OCI-LY7 (cell line): ENCODE results near the gene USP32. TPM values are rescaled to one million over a fixed set of nuclear protein-coding genes. Genes with fewer than 3 reads are reported as not detected.

Experiments used
- BruUV-seq: library from RNA; stranded (reverse); fragments of 400-500 nt; replicated peaks from 2 replicates; lab custom pipeline; 2021; lab: Mats Ljungman, UMichigan
- CTCF ChIA-PET: fragments of 300-600 bp; sonication (Branson Sonifier 250); formaldehyde crosslinking; loops from one replicate; lab custom pipeline; 2022; ENCODE audit warnings: antibody characterized with exemption; ENCODE audit not compliant: unreplicated experiment; lab: Charles Lee
- POLR2A ChIA-PET: fragments of 300-600 bp; sonication (Branson Sonifier 250); formaldehyde crosslinking; loops from one replicate; lab custom pipeline; 2022; ENCODE audit warnings: antibody characterized with exemption; lab: Charles Lee
- DNase-seq: peaks from one replicate; pipeline ENCODE4 v3.0.0-alpha.2; 2015; ENCODE audit warnings: low spot score
- H2AFZ ChIP-seq: fragments of 200-600 bp; sonication (generic), shearing (Covaris generic); 2 replicates; pipeline ENCODE4 v1.6.1; 2014; ENCODE audit warnings: mild to moderate bottlenecking, antibody characterized with exemption, low read length, moderate library complexity
- H3K27ac ChIP-seq: fragments of 200-600 bp; sonication (generic); 2 replicates; pipeline ENCODE4 v1.5.1; 2014; ENCODE audit warnings: mixed run types, low read depth, mild to moderate bottlenecking, moderate library complexity, low read length, inconsistent platforms; ENCODE audit not compliant: poor library complexity, severe bottlenecking
- H3K36me3 ChIP-seq: fragments of 200-600 bp; sonication (generic); 2 replicates; pipeline ENCODE4 v1.6.1; 2014; ENCODE audit warnings: mild to moderate bottlenecking, antibody characterized with exemption, low read length, moderate library complexity, mixed read lengths; ENCODE audit not compliant: insufficient read depth
- H3K4me1 ChIP-seq: fragments of 200-600 bp; sonication (generic); 2 replicates; pipeline ENCODE4 v1.5.1; 2014; ENCODE audit warnings: mild to moderate bottlenecking, low read length; ENCODE audit not compliant: insufficient read depth, poor library complexity, severe bottlenecking
- H3K4me2 ChIP-seq: fragments of 200-600 bp; sonication (generic); 2 replicates; pipeline ENCODE4 v1.6.1; 2014; ENCODE audit warnings: mild to moderate bottlenecking, low read length
- H3K4me3 ChIP-seq: fragments of 200-600 bp; sonication (generic); 2 replicates; pipeline ENCODE4 v1.5.1; 2014; ENCODE audit warnings: mild to moderate bottlenecking, low read depth, low read length; ENCODE audit not compliant: poor library complexity, severe bottlenecking
- H3K79me2 ChIP-seq: fragments of 200-600 bp; sonication (generic); 2 replicates; pipeline ENCODE4 v1.6.1; 2016; ENCODE audit warnings: low read depth, mild to moderate bottlenecking, low read length, moderate library complexity, mixed read lengths; ENCODE audit not compliant: insufficient read depth
- H3K9me2 ChIP-seq: fragments of 200-600 bp; sonication (generic); 2 replicates; pipeline ENCODE4 v1.6.1; 2016; ENCODE audit warnings: mild to moderate bottlenecking, low read length, mixed read lengths; ENCODE audit not compliant: insufficient read depth
- H3K9me3 ChIP-seq: fragments of 200-600 bp; sonication (generic); 2 replicates; pipeline ENCODE4 v1.6.1; 2014; ENCODE audit warnings: mild to moderate bottlenecking, mixed run types, low read length, mixed read lengths
- H4K20me1 ChIP-seq: fragments of 200-600 bp; sonication (generic); 2 replicates; pipeline ENCODE4 v1.6.1; 2014; ENCODE audit warnings: mild to moderate bottlenecking, antibody characterized with exemption, low read length, moderate library complexity, mixed read lengths; ENCODE audit not compliant: insufficient read depth
- CTCF ChIP-seq: fragments of 200-600 bp; sonication (generic); conservative IDR thresholded peaks from 2 replicates; pipeline ENCODE4 v1.5.1; 2014; ENCODE audit warnings: mild to moderate bottlenecking, antibody characterized with exemption, low read length, moderate library complexity, mixed read lengths
- EZH2phosphoT487 ChIP-seq: fragments of 200-600 bp; sonication (generic); IDR thresholded peaks from 2 replicates; pipeline ENCODE4 v1.6.1; 2018; ENCODE audit warnings: low read depth, borderline replicate concordance, mild to moderate bottlenecking, mixed run types, antibody characterized with exemption, low read length, moderate library complexity, mixed read lengths
- intact Hi-C: fragments of 100-400 bp; cut with micrococcal nuclease; formaldehyde crosslinking; loops from one replicate; pipeline ENCODE4 v1.10.0; 2022; ENCODE audit not compliant: unreplicated experiment
- total RNA-seq, 2 experiments: library from RNA; depleted of rRNA in 1 of 2; stranded (reverse); fragments of >200 nt in 1 of 2; shearing (Covaris generic) in 1 of 2; gene quantifications; 2 replicates each; pipeline ENCODE4 v1.2.3, GENCODE V29; 2014 to 2022

The USP32 gene
- total RNA-seq, 2 experiments from 2014 or later: 16.9 to 28.0 TPM

DNA sequence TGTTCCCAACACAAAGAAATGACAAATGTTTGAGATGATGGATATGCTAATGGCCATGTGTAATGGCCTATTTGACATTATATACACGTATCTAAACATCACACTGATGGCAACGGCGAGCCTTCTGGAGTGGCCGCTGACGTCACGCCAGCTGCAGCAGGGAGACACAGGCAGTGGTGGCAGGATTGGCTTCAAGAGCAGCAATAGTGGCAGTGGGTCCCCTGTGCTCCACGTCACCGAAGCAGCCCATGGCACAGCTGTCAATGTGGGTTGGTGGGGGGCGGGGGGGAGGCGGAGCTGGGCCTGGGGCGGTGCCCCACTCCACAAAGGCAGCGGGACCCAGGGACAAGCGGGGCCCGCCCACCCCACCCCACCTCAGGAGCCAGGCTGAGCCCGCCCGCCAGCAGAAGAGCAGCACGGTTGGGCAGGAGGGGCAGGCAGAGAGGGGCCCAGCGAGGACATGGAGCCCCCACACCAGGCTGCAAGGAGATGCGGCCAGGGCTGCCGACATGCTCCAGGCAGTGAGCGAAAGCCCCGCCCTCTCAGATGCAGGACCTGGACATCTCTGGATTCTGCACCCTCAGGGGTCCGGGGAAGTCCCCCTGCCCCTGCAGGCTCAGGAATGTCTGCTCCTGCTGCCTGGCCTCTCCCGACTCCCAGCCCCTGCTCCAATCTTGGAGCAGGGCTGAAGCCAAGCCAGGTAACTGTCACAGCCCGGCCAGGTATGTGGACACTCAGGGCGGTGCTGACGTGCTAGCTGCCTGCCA lies 64.6 kb downstream of the USP32 start:
- DNase-seq: no peak
- H4K20me1 ChIP-seq: no peaks in the 10 kb centered on the region
- peaks cover 5% of the 10 kb centered on the region; the same call in 1 of the 2 replicates for H3K36me3 ChIP-seq
- POLR2A ChIA-PET: interaction anchor here (0.6 kb wide), 2 partner anchors 14 to 22 kb away, joined by 3 read pairs; no protein-coding TSS in a partner anchor
- H3K4me3 ChIP-seq: no peak overlapping the region
- no peaks in the 10 kb centered on the region for H3K9me2 ChIP-seq
- H3K4me1 ChIP-seq: no peaks in the 10 kb centered on the region
- no peak for TF ChIP-seq EZH2phosphoT487
- TF ChIP-seq CTCF: no peak
- BruUV-seq: no TSS peak
- H3K9me3 ChIP-seq: no peaks in the 10 kb centered on the region
- H3K27ac ChIP-seq: no peak overlapping the region
- H3K4me2 ChIP-seq: no peak overlapping the region
- no peaks in the 10 kb centered on the region for H3K79me2 ChIP-seq
- no peak overlapping the region for H2AFZ ChIP-seq
- CTCF ChIA-PET: no interaction called here
- intact Hi-C loops: no loop called here

GRCh38 chr17:60326702-60327101 lies 65.2 kb downstream of the USP32 start:
- CTCF ChIA-PET: no interaction called here
- TF ChIP-seq CTCF (no peak), EZH2phosphoT487 (no peak)
- DNase-seq: no peak
- no peaks in the 10 kb centered on the region for H3K4me1 ChIP-seq
- no peaks in the 10 kb centered on the region for H3K9me2 ChIP-seq
- no peak overlapping the region for H3K4me3 ChIP-seq
- H3K27ac ChIP-seq: no peak overlapping the region
- peaks cover 5% of the 10 kb centered on the region; the same call in 1 of the 2 replicates for H3K36me3 ChIP-seq
- H2AFZ ChIP-seq: no peak overlapping the region
- POLR2A ChIA-PET: interaction anchor here (0.6 kb wide), 1 partner anchor 22 kb away, joined by 3 read pairs; no protein-coding TSS in a partner anchor
- no peak overlapping the region for H3K4me2 ChIP-seq
- intact Hi-C loops: no loop called here
- H3K79me2 ChIP-seq: no peaks in the 10 kb centered on the region
- H4K20me1 ChIP-seq: no peaks in the 10 kb centered on the region
- no peaks in the 10 kb centered on the region for H3K9me3 ChIP-seq
- no TSS peak for BruUV-seq
